ENCODE results near the gene RAB11A. TPM values are rescaled to one million over a fixed set of nuclear protein-coding genes. Genes with fewer than 3 reads are reported as not detected.

RAB11A gene
- 100 to 1,000 TPM in 1 of 6 experiments, 10 to 100 TPM in 5; 50.3 to 110 (median 81.6) TPM for total RNA-seq
- long read RNA-seq, full-length matches to known transcripts = 3 of 6 reads
- long read RNA-seq, partial matches to known transcripts = 0 of 6 reads
- long read RNA-seq, other reads (novel, unspliced or antisense) = 3 of 6 reads

- TF ChIP-seq CTCF (IDR thresholded peaks at IDR 0.05) = peak in 3 of 4 donors; percentile 7 to 38 (median 17)
- peak; percentile 96 for TF ChIP-seq POLR2A (IDR thresholded peaks at IDR 0.05)
- intact Hi-C loops (cut with DNase I) = no loop called here
- DNase-seq = peak; percentile 97 to 98 (median 97)
- H3K4me1 ChIP-seq = peaks cover 0 to 6% (median 2%) of the 10 kb centered on the region in 4 donors
- H3K27me3 ChIP-seq = no peaks in the 10 kb centered on the region
- H3K27ac ChIP-seq = peak within 1 kb of the TSS; percentile 83 to 90 (median 90)
- H3K36me3 ChIP-seq = no peaks in the 10 kb centered on the region
- peak within 1 kb of the TSS; percentile 89 to 98 (median 96) for H3K4me3 ChIP-seq
- ATAC-seq = peak; percentile 97 to 99 (median 98)
- 0% methylated on average over 28 of the region's 62 CpGs for WGBS (ENCODE audit: insufficient coverage, low coverage, low lambda C conversion rate, missing lambda C conversion rate)
- no peaks in the 10 kb centered on the region for H3K9me3 ChIP-seq
Measured at GRCh38 chr15:65869126-65869953, at the start of gene RAB11A. TSS of gene RAB11A (plus strand) at chr15:65869491. CDS start at chr15:65869586, 95 bp downstream.

GRCh38 chr15:65819563-65819960 is 49.7 kb upstream of the RAB11A start:
- H3K9me3 ChIP-seq = no peaks in the 10 kb centered on the region
- no peaks in the 10 kb centered on the region for H3K36me3 ChIP-seq
- H3K4me1 ChIP-seq = no peaks in the 10 kb centered on the region
- DNase-seq (no peak), ATAC-seq (no peak)
- no peak overlapping the region for H3K4me3 ChIP-seq
- intact Hi-C loops (cut with DNase I) = no loop called here
- no CpG with 5 or more reads among the region's 3 CpGs for WGBS (ENCODE audit: insufficient coverage, low coverage, low lambda C conversion rate, missing lambda C conversion rate)
- TF ChIP-seq POLR2A (IDR thresholded peaks at IDR 0.05) (no peak), CTCF (IDR thresholded peaks at IDR 0.05) (no peak)
- peak overlapping the region in 1 of 3 donors; percentile 18 for H3K27ac ChIP-seq
- no peaks in the 10 kb centered on the region for H3K27me3 ChIP-seq

GRCh38 chr15:65821070-65821469 is 48.2 kb upstream of the RAB11A start:
- no peak for TF ChIP-seq CTCF (IDR thresholded peaks at IDR 0.05)
- TF ChIP-seq POLR2A (IDR thresholded peaks at IDR 0.05) = no peak
- intact Hi-C loops (cut with DNase I) = no loop called here

GRCh38 chr15:65822316-65822715 is 47.0 kb upstream of the RAB11A start:
- no peaks in the 10 kb centered on the region for H3K9me3 ChIP-seq
- no peak overlapping the region for H3K27ac ChIP-seq
- TF ChIP-seq POLR2A (IDR thresholded peaks at IDR 0.05) (no peak), CTCF (IDR thresholded peaks at IDR 0.05) (no peak)
- no peaks in the 10 kb centered on the region for H3K4me1 ChIP-seq
- no peak overlapping the region for H3K4me3 ChIP-seq
- 90% methylated on average over 3 of the region's 3 CpGs for WGBS (ENCODE audit: insufficient coverage, low coverage, low lambda C conversion rate, missing lambda C conversion rate)
- intact Hi-C loops (cut with DNase I) = no loop called here
- no peak for ATAC-seq
- no peaks in the 10 kb centered on the region for H3K36me3 ChIP-seq
- no peak for DNase-seq
- H3K27me3 ChIP-seq = no peaks in the 10 kb centered on the region

More at GRCh38 chr15:65821070-65821469, 48.2 kb upstream of the RAB11A start:
- H3K9me3 ChIP-seq = no peaks in the 10 kb centered on the region
- DNase-seq (no peak), ATAC-seq (no peak)
- no peaks in the 10 kb centered on the region for H3K4me1 ChIP-seq
- no peaks in the 10 kb centered on the region for H3K27me3 ChIP-seq
- H3K4me3 ChIP-seq = no peak overlapping the region
- no peak overlapping the region for H3K27ac ChIP-seq
- H3K36me3 ChIP-seq = no peaks in the 10 kb centered on the region

Data from right lobe of liver (tissue), 6 donors.